ENCODE data around the gene ITGA11. TPM values are rescaled to one million over a fixed set of nuclear protein-coding genes. Genes with fewer than 3 reads are reported as not detected.

Gene ITGA11
- total RNA-seq, 1 donor from 2014 or later: 0.28 TPM

GRCh38 chr15:68326711-68327354 lies 105.1 kb downstream of the ITGA11 start:
- no peak for TF ChIP-seq CTCF (IDR thresholded peaks at IDR 0.05; ENCODE audit: unreplicated experiment)
- Mint-ChIP-seq H3K4me3 (ENCODE audit: unreplicated experiment) (no peak overlapping the region), H3K36me3 (ENCODE audit: low read depth, unreplicated experiment) (no peaks in the 10 kb centered on the region), H3K9me3 (ENCODE audit: unreplicated experiment) (no peaks in the 10 kb centered on the region), H3K4me1 (ENCODE audit: unreplicated experiment) (peaks cover 28% of the 10 kb centered on the region), H3K27me3 (ENCODE audit: unreplicated experiment) (peaks cover 3% of the 10 kb centered on the region), H3K27ac (ENCODE audit: unreplicated experiment) (no peak overlapping the region)
- DNase-seq (ENCODE audit: low spot score): no peak

GRCh38 chr15:68325726-68326125 lies 106.2 kb downstream of the ITGA11 start:
- H3K9me3 Mint-ChIP-seq (ENCODE audit: unreplicated experiment): no peaks in the 10 kb centered on the region
- H3K36me3 Mint-ChIP-seq (ENCODE audit: low read depth, unreplicated experiment): no peaks in the 10 kb centered on the region
- no peak for DNase-seq (ENCODE audit: low spot score)
- peaks cover 3% of the 10 kb centered on the region for H3K27me3 Mint-ChIP-seq (ENCODE audit: unreplicated experiment)
- no peak for TF ChIP-seq CTCF (IDR thresholded peaks at IDR 0.05; ENCODE audit: unreplicated experiment)
- no peak overlapping the region for H3K4me3 Mint-ChIP-seq (ENCODE audit: unreplicated experiment)
- peaks cover 26% of the 10 kb centered on the region for H3K4me1 Mint-ChIP-seq (ENCODE audit: unreplicated experiment)
- H3K27ac Mint-ChIP-seq (ENCODE audit: unreplicated experiment): no peak overlapping the region

GRCh38 chr15:68322796-68323195 lies 109.2 kb downstream of the ITGA11 start:
- Mint-ChIP-seq H3K27ac (ENCODE audit: unreplicated experiment) (no peak overlapping the region), H3K9me3 (ENCODE audit: unreplicated experiment) (no peaks in the 10 kb centered on the region), H3K4me3 (ENCODE audit: unreplicated experiment) (no peak overlapping the region), H3K27me3 (ENCODE audit: unreplicated experiment) (peaks cover 4% of the 10 kb centered on the region), H3K4me1 (ENCODE audit: unreplicated experiment) (peaks cover 14% of the 10 kb centered on the region), H3K36me3 (ENCODE audit: low read depth, unreplicated experiment) (no peaks in the 10 kb centered on the region)
- no peak for DNase-seq (ENCODE audit: low spot score)
- TF ChIP-seq CTCF (IDR thresholded peaks at IDR 0.05; ENCODE audit: unreplicated experiment): no peak

GRCh38 chr15:68321229-68321628 lies 110.7 kb downstream of the ITGA11 start:
- no peak for DNase-seq (ENCODE audit: low spot score)
- TF ChIP-seq CTCF (IDR thresholded peaks at IDR 0.05; ENCODE audit: unreplicated experiment): no peak
- H3K4me3 Mint-ChIP-seq (ENCODE audit: unreplicated experiment): no peak overlapping the region
- H3K27ac Mint-ChIP-seq (ENCODE audit: unreplicated experiment): no peak overlapping the region
- H3K9me3 Mint-ChIP-seq (ENCODE audit: unreplicated experiment): no peaks in the 10 kb centered on the region
- peaks cover 3% of the 10 kb centered on the region for H3K36me3 Mint-ChIP-seq (ENCODE audit: low read depth, unreplicated experiment)
- H3K27me3 Mint-ChIP-seq (ENCODE audit: unreplicated experiment): peaks cover 4% of the 10 kb centered on the region
- peaks cover 7% of the 10 kb centered on the region for H3K4me1 Mint-ChIP-seq (ENCODE audit: unreplicated experiment)

GRCh38 chr15:68319997-68320396 lies 112.0 kb downstream of the ITGA11 start:
- Mint-ChIP-seq H3K27ac (ENCODE audit: unreplicated experiment) (no peak overlapping the region), H3K36me3 (ENCODE audit: low read depth, unreplicated experiment) (peaks cover 3% of the 10 kb centered on the region), H3K4me1 (ENCODE audit: unreplicated experiment) (peaks cover 7% of the 10 kb centered on the region), H3K4me3 (ENCODE audit: unreplicated experiment) (no peak overlapping the region), H3K27me3 (ENCODE audit: unreplicated experiment) (peaks cover 4% of the 10 kb centered on the region), H3K9me3 (ENCODE audit: unreplicated experiment) (no peaks in the 10 kb centered on the region)
- no peak for TF ChIP-seq CTCF (IDR thresholded peaks at IDR 0.05; ENCODE audit: unreplicated experiment)
- DNase-seq (ENCODE audit: low spot score): no peak

Measured in endothelial cell (in vitro differentiated cells).